Subcutaneous abdominal adipose tissue (tissue), 5 donors: Measurements from ENCODE around the gene ZBTB8A.
A peak's percentile ranks its signal among the peaks of the same experiment; 100 is the strongest.
"Not testable (repeated sequence)": the region's sequence is repeated elsewhere in the genome, so short reads cannot be mapped to it uniquely, and the experiment has no call there.

ENCODE experiments used
- H3K27ac ChIP-seq: one replicate; pipeline ENCODE4 v1.7.0; 2013; ENCODE audit warnings: low read depth, mild to moderate bottlenecking, inconsistent platforms, low read length, moderate library complexity
- H3K27me3 ChIP-seq, 5 donors: one replicate each; pipeline ENCODE4 v1.7.0; 2013; ENCODE audit warnings: low read length in 5 of 5, inconsistent platforms in 1 of 5; ENCODE audit not compliant: control insufficient read depth in 5 of 5, insufficient read depth in 4 of 5
- H3K36me3 ChIP-seq, 5 donors: one replicate each; pipeline ENCODE4 v1.7.0; 2013; ENCODE audit warnings: low read length in 5 of 5; ENCODE audit not compliant: control insufficient read depth in 5 of 5, insufficient read depth in 5 of 5
- H3K4me1 ChIP-seq, 5 donors: one replicate each; pipeline ENCODE4 v1.7.0; 2013; ENCODE audit warnings: low read length in 5 of 5, mild to moderate bottlenecking in 3 of 5, moderate library complexity in 1 of 5; ENCODE audit not compliant: control insufficient read depth in 5 of 5, insufficient read depth in 5 of 5
- H3K4me3 ChIP-seq, 5 donors: one replicate each; pipeline ENCODE4 v1.7.0; 2013; ENCODE audit warnings: low read length in 5 of 5, low read depth in 1 of 5
- H3K9ac ChIP-seq, 5 donors: one replicate each; pipeline ENCODE4 v1.7.0; 2013; ENCODE audit warnings: low read length in 5 of 5, mild to moderate bottlenecking in 4 of 5, moderate library complexity in 3 of 5
- H3K9me3 ChIP-seq, 5 donors: one replicate each; pipeline ENCODE4 v1.7.0; 2013; ENCODE audit warnings: low read length in 5 of 5; ENCODE audit not compliant: control insufficient read depth in 5 of 5
- donor health status: healthy.
- donor health status: healthy.
- donor health status: healthy.
- donor health status: healthy.
- donor health status: healthy.

Gene ZBTB8A

GRCh38 chr1:32630173-32630572, 90.9 kb downstream of the ZBTB8A start:
- not testable (repeated sequence) for H3K4me3 ChIP-seq, H3K9me3 ChIP-seq, H3K27ac ChIP-seq, H3K27me3 ChIP-seq, H3K9ac ChIP-seq, H3K4me1 ChIP-seq
- peaks cover 10 to 47% (median 18%) of the 10 kb centered on the region in 5 donors for H3K36me3 ChIP-seq

GRCh38 chr1:32632829-32633228, 93.6 kb downstream of the ZBTB8A start:
- peak overlapping the region in 1 of 5 donors; percentile 2 for H3K9ac ChIP-seq
- H3K4me3 ChIP-seq, result no peak overlapping the region
- peaks cover 4 to 31% (median 11%) of the 10 kb centered on the region in 5 donors for H3K36me3 ChIP-seq
- H3K4me1 ChIP-seq, result no peaks in the 10 kb centered on the region
- H3K9me3 ChIP-seq, result no peaks in the 10 kb centered on the region
- H3K27me3 ChIP-seq, result no peaks in the 10 kb centered on the region
- no peak overlapping the region for H3K27ac ChIP-seq

- H3K27me3 ChIP-seq, result no peaks in the 10 kb centered on the region
These were observed 96.5 kb downstream of the ZBTB8A start for GRCh38 chr1:32635508-32636277.

GRCh38 chr1:32636914-32637645, 97.9 kb downstream of the ZBTB8A start:
- Histone ChIP-seq H3K4me1 (no peaks in the 10 kb centered on the region), H3K9me3 (no peaks in the 10 kb centered on the region), H3K36me3 (peaks cover 2 to 15% (median 8%) of the 10 kb centered on the region in 5 donors), H3K27ac (no peak overlapping the region), H3K4me3 (no peak overlapping the region), H3K27me3 (no peaks in the 10 kb centered on the region), H3K9ac (no peak overlapping the region)

More at GRCh38 chr1:32635508-32636277, 96.5 kb downstream of the ZBTB8A start:
- Histone ChIP-seq H3K36me3 (peaks cover 4 to 20% (median 10%) of the 10 kb centered on the region in 5 donors), H3K4me1 (no peaks in the 10 kb centered on the region), H3K9ac (no peak overlapping the region), H3K27ac (no peak overlapping the region), H3K9me3 (no peaks in the 10 kb centered on the region), H3K4me3 (no peak overlapping the region)

- H3K9ac ChIP-seq, result no peak overlapping the region
- H3K27me3 ChIP-seq, result no peaks in the 10 kb centered on the region
- H3K9me3 ChIP-seq, result no peaks in the 10 kb centered on the region
- H3K4me3 ChIP-seq, result no peak overlapping the region
- no peaks in the 10 kb centered on the region for H3K4me1 ChIP-seq
- peaks cover 0 to 3% (median 0%) of the 10 kb centered on the region in 5 donors for H3K36me3 ChIP-seq
- H3K27ac ChIP-seq, result no peak overlapping the region
These were observed 100.4 kb downstream of the ZBTB8A start for GRCh38 chr1:32639489-32640075.

GRCh38 chr1:32642292-32642827, 103.1 kb downstream of the ZBTB8A start:
- H3K9me3 ChIP-seq, H3K27me3 ChIP-seq, H3K4me3 ChIP-seq, H3K36me3 ChIP-seq, H3K9ac ChIP-seq, H3K4me1 ChIP-seq, H3K27ac ChIP-seq: not testable (repeated sequence)

- Histone ChIP-seq H3K36me3 (peaks cover 0 to 5% (median 0%) of the 10 kb centered on the region in 5 donors), H3K27me3 (no peaks in the 10 kb centered on the region), H3K4me1 (peaks cover 0 to 10% (median 5%) of the 10 kb centered on the region in 5 donors), H3K9me3 (no peaks in the 10 kb centered on the region), H3K4me3 (no peak overlapping the region), H3K27ac (no peak overlapping the region), H3K9ac (no peak overlapping the region)
These were observed 105.2 kb downstream of the ZBTB8A start for GRCh38 chr1:32644426-32644825.

GRCh38 chr1:32647308-32648134, 108.3 kb downstream of the ZBTB8A start:
- Histone ChIP-seq H3K36me3 (peaks cover 0 to 6% (median 0%) of the 10 kb centered on the region in 5 donors), H3K27me3 (no peaks in the 10 kb centered on the region), H3K9ac (no peak overlapping the region), H3K9me3 (no peaks in the 10 kb centered on the region), H3K27ac (no peak overlapping the region), H3K4me1 (peaks cover 0 to 33% (median 30%) of the 10 kb centered on the region in 5 donors), H3K4me3 (no peak overlapping the region)

GRCh38 chr1:32650248-32650751, 111.1 kb downstream of the ZBTB8A start, which contains the start of gene ZBTB8OS:
Gene ZBTB8OS, minus strand, starts transcription at chr1:32650550. Its CDS starts 21 bp downstream, at chr1:32650529.
- Histone ChIP-seq H3K4me3 (peak within 1 kb of the TSS; percentile 94 to 100 (median 97)), H3K36me3 (peaks cover under 1 to 24% (median 11%) of the 10 kb centered on the region in 5 donors), H3K9me3 (no peaks in the 10 kb centered on the region), H3K9ac (peak within 1 kb of the TSS; percentile 77 to 93 (median 91)), H3K27me3 (no peaks in the 10 kb centered on the region), H3K4me1 (peaks cover 0 to 42% (median 35%) of the 10 kb centered on the region in 5 donors), H3K27ac (peak within 1 kb of the TSS; percentile 100)
